CD14-positive monocyte (primary cell): ENCODE results near the gene CCDC15. TPM values are rescaled to one million over a fixed set of nuclear protein-coding genes. Genes with fewer than 3 reads are reported as not detected.

ENCODE experiments used
- DNase-seq, 3 donors: peaks; one replicate each; pipeline ENCODE4 v3.0.0-alpha.2; 2011 to 2022
- H2AFZ ChIP-seq: 2 replicates; pipeline ENCODE4 v1.6.0; 2012; ENCODE audit warnings: mild to moderate bottlenecking, low read depth, low read length, inconsistent platforms; ENCODE audit not compliant: insufficient read depth, poor library complexity, severe bottlenecking
- H3K27ac ChIP-seq, 2 donors: 1 replicate in 1 of 2; 2 replicates in 1 of 2; pipeline ENCODE4 v1.5.1; 2012 to 2013; ENCODE audit warnings: low read length in 2 of 2, control low read depth in 1 of 2, inconsistent platforms in 1 of 2, low read depth in 1 of 2, mild to moderate bottlenecking in 1 of 2
- H3K27me3 ChIP-seq, 2 donors: one replicate each; pipeline versions ENCODE4 v1.6.0 to v1.6.1; 2011 to 2013; ENCODE audit warnings: low read length in 2 of 2; ENCODE audit not compliant: control insufficient read depth in 2 of 2, insufficient read depth in 2 of 2
- H3K36me3 ChIP-seq, 2 donors: replicated peaks in 1 of 2; 1 replicate in 1 of 2; 2 replicates in 1 of 2; pipeline versions ENCODE4 v1.5.1 to v1.6.1; 2012 to 2013; ENCODE audit warnings: low read length in 2 of 2, control low read depth in 1 of 2, inconsistent platforms in 1 of 2, mild to moderate bottlenecking in 1 of 2; ENCODE audit not compliant: insufficient read depth in 2 of 2, control insufficient read depth in 1 of 2
- H3K4me1 ChIP-seq, 2 donors: 1 replicate in 1 of 2; 2 replicates in 1 of 2; pipeline versions ENCODE4 v1.5.1 to v1.6.1; 2012 to 2013; ENCODE audit warnings: low read length in 2 of 2, control low read depth in 1 of 2, inconsistent platforms in 1 of 2, mild to moderate bottlenecking in 1 of 2, moderate library complexity in 1 of 2; ENCODE audit not compliant: insufficient read depth in 2 of 2, control insufficient read depth in 1 of 2
- H3K4me2 ChIP-seq: replicated peaks from 2 replicates; pipeline ENCODE3; 2012; ENCODE audit warnings: low read length, moderate library complexity, mild to moderate bottlenecking; ENCODE audit not compliant: poor library complexity, severe bottlenecking; ENCODE audit errors: extremely low read depth
- H3K4me3 ChIP-seq, 3 experiments: fragments of 200-600 bp in 1 of 3; sonication (generic) in 1 of 3; replicated peaks in 1 of 3; 1 replicate in 2 of 3; 2 replicates in 1 of 3; pipeline ENCODE4 v1.5.1; 2011 to 2013; ENCODE audit warnings: low read length in 3 of 3, mild to moderate bottlenecking in 3 of 3, control low read depth in 2 of 3, low read depth in 2 of 3, inconsistent platforms in 1 of 3, moderate library complexity in 1 of 3
- H3K79me2 ChIP-seq: 2 replicates; pipeline ENCODE4 v1.6.0; 2012; ENCODE audit warnings: mild to moderate bottlenecking, control low read depth, inconsistent platforms, low read length, moderate library complexity; ENCODE audit not compliant: insufficient read depth
- H3K9ac ChIP-seq: 2 replicates; pipeline ENCODE4 v1.6.0; 2017; ENCODE audit warnings: low read length, mild to moderate bottlenecking; ENCODE audit not compliant: insufficient read depth, poor library complexity, severe bottlenecking
- H3K9me3 ChIP-seq, 2 donors: replicated peaks in 1 of 2; 1 replicate in 1 of 2; 2 replicates in 1 of 2; pipeline versions ENCODE4 v1.5.1 to v1.6.1; 2012 to 2013; ENCODE audit warnings: low read length in 2 of 2, control low read depth in 1 of 2; ENCODE audit not compliant: control insufficient read depth in 1 of 2, insufficient read depth in 1 of 2
- H4K20me1 ChIP-seq: 2 replicates; pipeline ENCODE4 v1.6.0; 2012; ENCODE audit warnings: mild to moderate bottlenecking, low read length, control low read depth, moderate library complexity; ENCODE audit not compliant: insufficient read depth
- H3K27ac Mint-ChIP-seq, 7 donors: one replicate each; pipeline ENCODE4 v1.8.0; 2020; ENCODE audit warnings: mild to moderate bottlenecking in 7 of 7, mixed read lengths in 7 of 7, moderate library complexity in 6 of 7, inconsistent platforms in 2 of 7
- H3K27me3 Mint-ChIP-seq, 3 donors: one replicate each; pipeline ENCODE4 v1.8.0; 2021 to 2022; ENCODE audit warnings: low read depth in 3 of 3, mild to moderate bottlenecking in 3 of 3, mixed read lengths in 3 of 3, moderate library complexity in 3 of 3, inconsistent platforms in 1 of 3
- H3K36me3 Mint-ChIP-seq, 2 donors: one replicate each; pipeline ENCODE4 v1.8.0; 2020; ENCODE audit warnings: mixed read lengths in 2 of 2, inconsistent platforms in 1 of 2, mild to moderate bottlenecking in 1 of 2
- H3K4me1 Mint-ChIP-seq: one replicate; pipeline ENCODE4 v1.8.0; 2020; ENCODE audit warnings: mild to moderate bottlenecking, mixed read lengths
- H3K4me3 Mint-ChIP-seq, 2 donors: one replicate each; pipeline ENCODE4 v1.8.0; 2020; ENCODE audit warnings: mild to moderate bottlenecking in 2 of 2, mixed read lengths in 2 of 2, moderate library complexity in 1 of 2
- H3K9me3 Mint-ChIP-seq, 7 donors: one replicate each; pipeline ENCODE4 v1.8.0; 2020 to 2022; ENCODE audit warnings: mixed read lengths in 7 of 7, mild to moderate bottlenecking in 6 of 7, moderate library complexity in 6 of 7, inconsistent platforms in 2 of 7
- CTCF ChIP-seq: fragments of 200-600 bp; IDR thresholded peaks from one replicate; pipeline ENCODE4 v1.8.0; 2022; ENCODE audit warnings: antibody characterized with exemption, mild to moderate bottlenecking
- WGBS: methylation state at CpG from one replicate; pipeline ENCODE4 v1.1.5; 2013; ENCODE audit warnings: missing lambda C conversion rate; ENCODE audit not compliant: insufficient coverage; 5-methylcytosine and 5-hydroxymethylcytosine counted together
- intact Hi-C, 2 donors: fragments of 100-400 bp; cut with micrococcal nuclease; formaldehyde crosslinking; loops; one replicate each; pipeline versions ENCODE4 v1.15.0 to v1.15.1; 2023
- polyA plus RNA-seq, 3 donors: library from polyadenylated mRNA; depleted of rRNA in 1 of 3; unstranded in 2 of 3; stranded (reverse) in 1 of 3; fragments of 300-500 nt in 2 of 3; fragments of >200 nt in 1 of 3; fragmentation: Illumina TruSeq in 2 of 3; gene quantifications; 1 replicate in 2 of 3; 2 replicates in 1 of 3; pipeline ENCODE4 v1.2.3, GENCODE V29; 2012 to 2021

The CCDC15 gene
- polyA plus RNA-seq, 3 donors = 0.24 to 0.32 (median 0.28) TPM

GRCh38 chr11:124943741-124944140, 10.3 kb upstream of the CCDC15 start:
- no peak overlapping the region for H3K27ac Mint-ChIP-seq
- peaks cover 7 to 16% (median 11%) of the 10 kb centered on the region in 7 donors for H3K9me3 Mint-ChIP-seq
- Histone ChIP-seq H3K4me2 (no peak overlapping the region), H3K36me3 (no peaks in the 10 kb centered on the region), H2AFZ (no peak overlapping the region), H3K27ac (no peak overlapping the region), H3K9me3 (peaks cover 0 to 5% of the 10 kb centered on the region in 2 donors), H3K79me2 (no peaks in the 10 kb centered on the region), H3K27me3 (no peaks in the 10 kb centered on the region), H3K4me3 (no peak overlapping the region), H3K4me1 (no peaks in the 10 kb centered on the region), H4K20me1 (no peaks in the 10 kb centered on the region), H3K9ac (no peak overlapping the region)
- DNase-seq = no peak
- intact Hi-C loops = no loop called here
- no peaks in the 10 kb centered on the region for H3K4me1 Mint-ChIP-seq
- no CpG with 5 or more reads among the region's 1 CpG for WGBS
- peaks cover 2 to 4% (median 4%) of the 10 kb centered on the region in 3 donors for H3K27me3 Mint-ChIP-seq
- H3K36me3 Mint-ChIP-seq = no peaks in the 10 kb centered on the region
- TF ChIP-seq CTCF = no peak
- no peak overlapping the region for H3K4me3 Mint-ChIP-seq

- Histone ChIP-seq H3K9me3 (no peaks in the 10 kb centered on the region), H3K27me3 (no peaks in the 10 kb centered on the region), H3K36me3 (no peaks in the 10 kb centered on the region), H3K27ac (no peak overlapping the region), H4K20me1 (no peaks in the 10 kb centered on the region), H2AFZ (no peak overlapping the region), H3K9ac (no peak overlapping the region), H3K79me2 (no peaks in the 10 kb centered on the region), H3K4me3 (no peak overlapping the region), H3K4me1 (no peaks in the 10 kb centered on the region), H3K4me2 (no peak overlapping the region)
- Mint-ChIP-seq H3K4me3 (no peak overlapping the region), H3K27ac (no peak overlapping the region), H3K9me3 (peaks cover 7 to 12% (median 9%) of the 10 kb centered on the region in 7 donors), H3K4me1 (no peaks in the 10 kb centered on the region), H3K27me3 (peaks cover 4 to 6% (median 5%) of the 10 kb centered on the region in 3 donors), H3K36me3 (no peaks in the 10 kb centered on the region)
- intact Hi-C loops = no loop called here
- TF ChIP-seq CTCF = no peak
- DNase-seq = no peak
- no CpG with 5 or more reads among the region's 3 CpGs for WGBS
Observed at GRCh38 chr11:124944565-124944964, 9.4 kb upstream of the CCDC15 start.
